Ramos (cell line): ENCODE measurements around the gene CHURC1.

Experiments used
- in situ Hi-C: fragments of 300-500 bp; cut with MboI; formaldehyde crosslinking; loops from one replicate; pipeline ENCODE4 v1.14.3; 2022; ENCODE audit warnings: low sequenced_read_pairs; ENCODE audit not compliant: unreplicated experiment

Gene CHURC1

DNA sequence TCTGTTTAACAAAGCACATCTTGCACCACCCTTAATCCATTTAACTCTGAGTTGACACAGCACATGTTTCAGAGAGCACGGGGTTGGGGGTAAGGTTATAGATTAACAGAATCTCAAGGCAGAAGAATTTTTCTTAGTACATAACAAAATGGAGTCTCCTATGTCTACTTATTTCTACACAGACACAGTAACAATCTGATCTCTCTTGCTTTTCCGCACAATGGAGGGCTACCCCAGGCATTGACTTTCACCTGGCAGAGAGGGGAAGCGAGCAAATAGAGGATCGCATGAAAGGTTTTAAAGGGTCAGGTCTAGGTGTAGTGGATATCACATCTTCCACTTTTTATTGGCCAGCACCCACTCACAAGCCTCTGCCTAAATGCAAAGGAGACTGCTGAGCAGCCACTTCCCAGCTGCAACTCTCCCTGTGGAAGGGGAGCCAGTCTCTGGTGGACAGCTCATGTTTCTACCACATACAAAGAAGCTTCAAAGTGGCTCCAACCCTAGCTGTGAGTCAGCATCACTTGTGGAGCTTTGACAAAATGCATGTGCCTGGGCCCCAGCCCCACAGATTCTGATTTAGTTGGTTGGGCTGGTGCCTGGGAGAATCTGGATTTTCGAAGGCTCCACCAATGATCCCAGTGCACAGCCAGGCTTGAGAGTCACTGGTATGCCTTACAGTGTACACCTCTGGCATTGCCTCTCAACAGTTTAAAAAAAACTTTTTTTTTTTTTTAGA is 65.2 kb downstream of the CHURC1 start:
- in situ Hi-C loops = loop anchor here (25.0 kb wide), 1 partner anchor 433 kb away; the partner anchor contains the start of gene FUT8

DNA sequence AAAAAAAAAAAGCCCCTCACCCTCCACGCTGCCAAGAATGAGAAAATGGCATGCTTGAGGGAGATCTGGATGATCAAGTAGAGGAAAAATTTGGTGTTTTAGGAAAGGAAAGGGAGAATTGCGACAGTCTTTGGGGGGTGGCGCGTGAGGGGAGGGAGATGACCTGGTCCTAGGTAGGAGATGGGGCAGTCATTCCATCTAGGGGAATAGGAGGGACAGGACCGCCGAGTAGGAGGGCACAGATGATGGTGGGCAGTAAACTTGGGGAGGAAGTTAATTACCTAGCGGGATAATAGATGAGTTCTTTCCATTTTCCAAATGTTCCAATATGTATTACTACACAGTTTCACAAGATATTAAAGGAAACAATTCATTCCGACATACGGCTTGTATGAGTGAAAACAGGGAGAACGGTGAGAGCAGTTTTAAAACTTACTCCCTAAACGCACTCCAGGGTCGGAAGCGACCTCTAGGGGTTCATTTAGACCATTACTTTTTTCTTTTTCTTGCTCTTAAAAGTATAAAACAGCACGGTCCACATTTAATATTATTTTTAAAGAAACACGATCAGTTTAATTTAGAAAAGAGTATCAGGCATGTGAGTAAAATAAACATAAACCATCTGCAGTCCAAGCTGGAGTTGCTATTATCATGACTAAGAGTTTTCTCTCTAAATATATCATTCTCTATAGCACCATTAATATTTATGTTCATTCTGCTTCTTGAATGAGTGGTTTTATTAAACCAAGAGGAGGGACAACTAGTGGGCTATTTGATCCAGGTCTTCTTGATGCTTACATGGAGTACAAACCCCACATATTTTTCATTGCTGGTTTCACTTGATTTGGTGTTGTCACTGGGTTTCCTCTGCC is 69.4 kb downstream of the CHURC1 start:
- in situ Hi-C loops = loop anchor here (25.0 kb wide), 1 partner anchor 429 kb away; the partner anchor contains the start of gene FUT8
